Neural crest cell (in vitro differentiated cells): ENCODE data around the gene TBC1D2. TPM values are rescaled to one million over a fixed set of nuclear protein-coding genes. Genes with fewer than 3 reads are reported as not detected.
A peak's percentile ranks its signal among the peaks of the same experiment; 100 is the strongest.
"Not testable (repeated sequence)": the region's sequence is repeated elsewhere in the genome, so short reads cannot be mapped to it uniquely, and the experiment has no call there.

Experiments used
- DNase-seq: peaks from one replicate; pipeline ENCODE4 v3.0.0; 2021; ENCODE audit warnings: low read depth, mixed read lengths, low spot score
- H3K27ac Mint-ChIP-seq: one replicate; pipeline ENCODE4 v1.8.0; 2021; ENCODE audit warnings: mild to moderate bottlenecking, mixed read lengths; ENCODE audit not compliant: unreplicated experiment
- H3K27me3 Mint-ChIP-seq: 2 replicates; pipeline ENCODE4 v1.8.0; 2021; ENCODE audit warnings: low read depth, mild to moderate bottlenecking, mixed read lengths
- H3K36me3 Mint-ChIP-seq: 2 replicates; pipeline ENCODE4 v1.8.0; 2021; ENCODE audit warnings: low read depth, mild to moderate bottlenecking, mixed read lengths
- H3K4me1 Mint-ChIP-seq: 2 replicates; pipeline ENCODE4 v1.8.0; 2021; ENCODE audit warnings: mixed read lengths
- H3K4me3 Mint-ChIP-seq: one replicate; pipeline ENCODE4 v1.8.0; 2021; ENCODE audit warnings: mild to moderate bottlenecking, mixed read lengths
- H3K9me3 Mint-ChIP-seq: 2 replicates; pipeline ENCODE4 v1.8.0; 2021; ENCODE audit warnings: mixed read lengths
- total RNA-seq: library from RNA; stranded (reverse); gene quantifications from 2 replicates; pipeline ENCODE4 v1.2.1, GENCODE V29; 2021
- TF ChIP-seq, protein P1 (sequence below): fragments of 200-600 bp; sonication (generic); conservative IDR thresholded peaks from 2 replicates; pipeline ENCODE4 v1.5.0; 2021; ENCODE audit warnings: antibody characterized with exemption, mild to moderate bottlenecking

TBC1D2 gene
- total RNA-seq, 1 donor from 2014 or later: 2.4 TPM

DNA sequence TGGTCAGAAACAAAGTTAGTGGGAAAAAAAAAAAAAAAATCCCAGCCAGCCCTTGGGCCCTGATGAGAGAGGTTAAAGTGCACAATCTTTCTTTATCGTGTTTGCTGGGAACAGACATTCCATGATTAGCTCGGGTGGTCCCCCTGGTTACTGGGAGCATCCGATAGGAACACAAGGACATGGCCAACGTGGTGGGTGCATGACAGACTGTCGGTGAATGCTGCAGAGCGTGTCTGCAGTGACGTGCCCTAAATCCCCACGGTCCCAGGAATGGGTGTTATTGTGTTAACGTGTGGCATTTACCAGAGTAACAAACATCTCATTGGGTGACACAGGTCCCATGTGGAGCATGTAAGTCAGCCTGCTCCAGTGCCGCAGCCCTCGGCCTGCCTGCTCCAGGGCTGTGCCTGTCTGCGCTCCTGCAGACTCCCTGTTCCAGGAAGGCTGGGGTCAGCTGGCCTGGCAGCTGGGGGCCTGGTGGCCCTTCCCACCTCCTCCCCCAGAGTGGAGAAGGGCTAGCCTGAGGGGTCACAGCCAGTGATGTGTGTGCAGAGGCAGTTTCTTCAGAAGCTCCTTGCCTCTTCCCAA lies 34.3 kb upstream of the TBC1D2 start:
- H3K36me3 Mint-ChIP-seq: no peaks in the 10 kb centered on the region
- TF ChIP-seq, protein P1, sequence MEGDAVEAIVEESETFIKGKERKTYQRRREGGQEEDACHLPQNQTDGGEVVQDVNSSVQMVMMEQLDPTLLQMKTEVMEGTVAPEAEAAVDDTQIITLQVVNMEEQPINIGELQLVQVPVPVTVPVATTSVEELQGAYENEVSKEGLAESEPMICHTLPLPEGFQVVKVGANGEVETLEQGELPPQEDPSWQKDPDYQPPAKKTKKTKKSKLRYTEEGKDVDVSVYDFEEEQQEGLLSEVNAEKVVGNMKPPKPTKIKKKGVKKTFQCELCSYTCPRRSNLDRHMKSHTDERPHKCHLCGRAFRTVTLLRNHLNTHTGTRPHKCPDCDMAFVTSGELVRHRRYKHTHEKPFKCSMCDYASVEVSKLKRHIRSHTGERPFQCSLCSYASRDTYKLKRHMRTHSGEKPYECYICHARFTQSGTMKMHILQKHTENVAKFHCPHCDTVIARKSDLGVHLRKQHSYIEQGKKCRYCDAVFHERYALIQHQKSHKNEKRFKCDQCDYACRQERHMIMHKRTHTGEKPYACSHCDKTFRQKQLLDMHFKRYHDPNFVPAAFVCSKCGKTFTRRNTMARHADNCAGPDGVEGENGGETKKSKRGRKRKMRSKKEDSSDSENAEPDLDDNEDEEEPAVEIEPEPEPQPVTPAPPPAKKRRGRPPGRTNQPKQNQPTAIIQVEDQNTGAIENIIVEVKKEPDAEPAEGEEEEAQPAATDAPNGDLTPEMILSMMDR: no peak
- H3K4me3 Mint-ChIP-seq: no peak overlapping the region
- peaks cover 27% of the 10 kb centered on the region for H3K4me1 Mint-ChIP-seq
- peaks cover 37% of the 10 kb centered on the region for H3K27me3 Mint-ChIP-seq
- DNase-seq: peak; percentile 15
- no peak overlapping the region for H3K27ac Mint-ChIP-seq
- no peaks in the 10 kb centered on the region for H3K9me3 Mint-ChIP-seq

DNA sequence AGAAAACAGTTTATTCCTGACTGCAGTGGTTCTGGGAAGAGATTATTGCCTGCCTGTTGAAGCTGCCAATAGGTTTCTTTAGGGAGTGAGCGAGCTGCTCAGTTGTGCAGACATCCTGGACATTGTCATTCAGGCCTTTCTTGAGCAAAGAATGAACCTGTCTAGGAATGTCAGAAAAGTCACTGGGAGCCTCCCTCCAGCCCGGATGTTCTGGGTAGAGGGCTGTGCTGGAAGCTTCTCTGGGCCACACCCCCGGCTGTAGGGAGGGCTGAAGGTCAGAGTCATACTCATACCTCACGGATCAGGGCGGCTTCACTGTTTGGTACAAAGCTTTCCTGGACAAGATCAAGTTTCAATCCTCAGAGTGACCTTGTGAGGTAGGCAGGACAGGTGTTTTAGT lies 33.4 kb upstream of the TBC1D2 start:
- H3K27me3 Mint-ChIP-seq: peaks cover 32% of the 10 kb centered on the region
- H3K36me3 Mint-ChIP-seq: no peaks in the 10 kb centered on the region
- H3K4me3 Mint-ChIP-seq: peak overlapping the region; percentile 22
- TF ChIP-seq, protein P1: no peak
- H3K9me3 Mint-ChIP-seq: no peaks in the 10 kb centered on the region
- DNase-seq: no peak
- H3K27ac Mint-ChIP-seq: peak overlapping the region; percentile 28
- H3K4me1 Mint-ChIP-seq: peaks cover 27% of the 10 kb centered on the region

DNA sequence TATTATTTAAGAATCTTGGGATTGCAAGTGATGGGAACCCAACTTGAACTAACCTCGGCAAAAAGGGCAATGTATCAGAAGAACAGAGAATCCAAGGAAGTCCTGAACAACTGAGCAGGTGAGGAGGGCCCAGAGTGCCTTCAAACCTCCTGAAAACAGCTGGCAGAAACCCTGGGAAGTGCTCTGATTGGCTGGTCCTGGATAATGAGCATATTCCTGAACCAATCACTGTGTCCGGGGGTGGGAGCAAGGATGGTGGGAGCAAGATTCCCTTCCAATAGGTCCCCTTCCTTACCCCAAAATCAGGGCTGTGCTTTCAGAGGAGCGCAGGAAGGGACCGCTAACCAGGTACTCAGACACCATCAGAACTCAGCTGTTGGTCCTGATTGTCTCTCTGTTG lies 31.9 kb upstream of the TBC1D2 start:
- peaks cover 27% of the 10 kb centered on the region for H3K4me1 Mint-ChIP-seq
- no peak for DNase-seq
- TF ChIP-seq, protein P1: no peak
- no peak overlapping the region for H3K4me3 Mint-ChIP-seq
- peaks cover 28% of the 10 kb centered on the region for H3K27me3 Mint-ChIP-seq
- H3K9me3 Mint-ChIP-seq: no peaks in the 10 kb centered on the region
- no peak overlapping the region for H3K27ac Mint-ChIP-seq
- no peaks in the 10 kb centered on the region for H3K36me3 Mint-ChIP-seq

DNA sequence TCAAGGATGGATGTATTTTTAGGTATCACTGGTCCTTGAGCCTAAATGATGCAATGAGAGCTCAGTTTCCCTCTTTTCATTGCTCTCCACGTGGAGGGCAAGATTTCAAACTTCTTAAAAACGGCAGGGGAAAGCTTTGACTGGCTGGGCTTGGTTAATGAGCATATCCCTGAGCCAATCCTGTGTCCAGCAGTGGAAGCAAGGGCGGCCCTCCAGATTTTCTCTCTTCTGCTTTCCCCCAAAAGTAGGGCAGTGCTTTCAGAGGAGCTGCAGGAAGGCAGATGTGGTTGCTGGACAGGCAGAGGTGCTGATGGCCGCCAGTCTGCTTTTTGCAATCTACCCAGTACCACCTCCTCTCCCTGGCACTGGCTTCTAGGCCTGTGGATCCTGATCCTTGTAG lies 30.0 kb upstream of the TBC1D2 start:
- H3K27ac Mint-ChIP-seq: no peak overlapping the region
- no peaks in the 10 kb centered on the region for H3K9me3 Mint-ChIP-seq
- peaks cover 36% of the 10 kb centered on the region for H3K4me1 Mint-ChIP-seq
- peaks cover 25% of the 10 kb centered on the region for H3K27me3 Mint-ChIP-seq
- DNase-seq: no peak
- H3K4me3 Mint-ChIP-seq: no peak overlapping the region
- H3K36me3 Mint-ChIP-seq: no peaks in the 10 kb centered on the region
- TF ChIP-seq, protein P1: no peak

DNA sequence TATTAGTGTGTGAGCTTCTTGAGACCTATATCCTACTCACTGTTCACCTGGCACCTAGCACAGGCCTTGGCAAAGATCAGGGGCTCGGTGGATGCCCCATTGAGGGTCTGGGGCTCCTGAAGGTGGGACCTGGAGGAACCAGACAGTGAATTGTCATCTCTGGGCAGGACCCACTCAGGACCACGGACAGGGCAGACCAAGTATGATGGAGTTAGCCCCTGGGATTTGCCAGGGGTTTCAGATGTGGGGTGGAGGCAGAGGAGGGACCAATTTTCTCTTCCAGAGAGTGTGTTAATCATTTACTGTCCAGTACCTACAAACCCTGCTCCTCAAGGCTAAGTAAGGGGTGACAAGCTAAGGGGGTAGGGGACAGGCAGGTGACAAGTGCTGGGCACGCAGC lies 29.3 kb upstream of the TBC1D2 start:
- peaks cover 26% of the 10 kb centered on the region for H3K27me3 Mint-ChIP-seq
- H3K27ac Mint-ChIP-seq: no peak overlapping the region
- H3K36me3 Mint-ChIP-seq: no peaks in the 10 kb centered on the region
- H3K4me1 Mint-ChIP-seq: peaks cover 31% of the 10 kb centered on the region
- DNase-seq: no peak
- no peak overlapping the region for H3K4me3 Mint-ChIP-seq
- TF ChIP-seq, protein P1: no peak
- H3K9me3 Mint-ChIP-seq: no peaks in the 10 kb centered on the region

DNA sequence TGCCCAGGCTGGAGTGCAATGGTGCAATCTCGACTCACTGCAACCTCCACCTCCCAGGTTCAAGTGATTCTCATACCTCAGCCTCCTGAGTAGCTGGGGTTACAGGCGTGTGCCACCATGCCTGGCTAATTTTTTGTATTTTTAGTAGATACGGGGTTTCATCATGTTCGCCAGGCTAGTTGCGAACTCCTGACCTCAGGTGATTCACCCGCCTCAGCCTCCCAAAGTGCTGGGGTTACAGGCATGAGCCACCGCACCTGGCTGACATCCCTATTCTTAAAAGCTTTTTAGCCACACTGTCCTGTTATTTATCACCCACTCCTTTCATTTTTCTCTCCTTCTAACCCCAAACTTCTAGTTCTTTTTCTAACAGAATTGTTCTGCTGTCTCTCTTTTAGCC lies 27.7 kb upstream of the TBC1D2 start:
- not testable (repeated sequence) for H3K36me3 Mint-ChIP-seq, H3K27ac Mint-ChIP-seq, H3K9me3 Mint-ChIP-seq, H3K4me3 Mint-ChIP-seq, DNase-seq
- H3K27me3 Mint-ChIP-seq: peaks cover 39% of the 10 kb centered on the region
- H3K4me1 Mint-ChIP-seq: peaks cover 15% of the 10 kb centered on the region
